Thymus (tissue), 11 donors: Measurements from ENCODE around the gene MAEA. TPM values are rescaled to one million over a fixed set of nuclear protein-coding genes. Genes with fewer than 3 reads are reported as not detected.

Experiments used
- DNase-seq, 9 donors: peaks; one replicate each; pipeline ENCODE4 v3.0.0-alpha.2; 2013; ENCODE audit warnings: low spot score in 9 of 9, low read depth in 6 of 9, missing footprints in 1 of 9
- H3K27ac ChIP-seq, 2 donors: one replicate each; pipeline ENCODE4 v1.5.1; 2013; ENCODE audit warnings: control low read depth in 1 of 2, low read depth in 1 of 2, low read length in 1 of 2, mild to moderate bottlenecking in 1 of 2, moderate library complexity in 1 of 2
- H3K27me3 ChIP-seq, 2 donors: one replicate each; pipeline ENCODE4 v1.5.1; 2013; ENCODE audit warnings: low read length in 1 of 2; ENCODE audit not compliant: control insufficient read depth in 2 of 2, insufficient read depth in 1 of 2
- H3K36me3 ChIP-seq, 2 donors: one replicate each; pipeline ENCODE4 v1.5.1; 2013; ENCODE audit warnings: low read length in 1 of 2, mild to moderate bottlenecking in 1 of 2, moderate library complexity in 1 of 2; ENCODE audit not compliant: control insufficient read depth in 2 of 2, insufficient read depth in 2 of 2
- H3K4me1 ChIP-seq, 2 donors: one replicate each; pipeline ENCODE4 v1.5.1; 2013; ENCODE audit warnings: low read length in 2 of 2; ENCODE audit not compliant: control insufficient read depth in 2 of 2, insufficient read depth in 2 of 2
- H3K4me3 ChIP-seq, 2 donors: one replicate each; pipeline ENCODE4 v1.5.1; 2013; ENCODE audit warnings: low read length in 2 of 2, control low read depth in 1 of 2, mild to moderate bottlenecking in 1 of 2
- H3K9me3 ChIP-seq, 2 donors: one replicate each; pipeline ENCODE4 v1.5.1; 2013; ENCODE audit warnings: low read length in 1 of 2, mild to moderate bottlenecking in 1 of 2; ENCODE audit not compliant: control insufficient read depth in 2 of 2, insufficient read depth in 1 of 2
- WGBS: extraction: QIAGEN DNeasy Blood & Tissue Kit; methylation state at CpG from one replicate; pipeline ENCODE4 v1.1.7; 2013; 5-methylcytosine and 5-hydroxymethylcytosine counted together
- polyA plus RNA-seq: library from polyadenylated mRNA; stranded (reverse); fragments of 200-250 nt; gene quantifications from one replicate; pipeline ENCODE4 v1.2.3, GENCODE V29; 2013
- total RNA-seq: library from RNA; stranded (reverse); fragments of 120-200 nt; gene quantifications from one replicate; pipeline ENCODE4 v1.2.4, GENCODE V29; 2013
- donor health status: healthy.

MAEA gene
- total and polyA plus RNA-seq, 2 donors = 45.4 to 113 TPM

DNA sequence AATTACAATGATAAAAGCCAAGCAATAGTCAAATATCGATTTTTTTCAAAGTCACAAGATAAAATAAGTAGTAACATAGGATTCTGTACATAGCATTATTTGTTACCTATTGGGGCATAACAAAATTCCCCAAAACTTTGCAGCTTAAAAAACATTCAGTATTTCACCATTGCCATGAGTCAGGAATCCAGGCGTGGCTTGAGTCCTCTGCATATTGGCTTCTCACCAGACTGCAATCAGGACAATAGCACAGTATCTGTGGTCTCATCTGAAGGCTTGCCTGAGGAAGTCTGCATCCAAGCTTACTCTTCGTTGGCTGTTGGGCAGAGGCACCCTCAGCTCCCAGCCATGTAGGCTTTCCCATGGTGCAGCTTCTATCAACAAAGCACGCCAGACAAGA lies 34.5 kb upstream of the MAEA start:
- Histone ChIP-seq H3K4me3 (no peak overlapping the region), H3K27ac (no peak overlapping the region), H3K27me3 (no peaks in the 10 kb centered on the region), H3K9me3 (peaks cover 1 to 40% of the 10 kb centered on the region in 2 donors), H3K4me1 (peaks cover 5 to 6% of the 10 kb centered on the region in 2 donors), H3K36me3 (peaks cover 0 to 4% of the 10 kb centered on the region in 2 donors)
- 96% methylated on average over 4 of the region's 4 CpGs for WGBS
- no peak for DNase-seq

GRCh38 chr4:1255699-1256098 lies 34.0 kb upstream of the MAEA start:
- WGBS = 97% methylated on average over 2 of the region's 2 CpGs
- DNase-seq = no peak

GRCh38 chr4:1258457-1258856 lies 31.2 kb upstream of the MAEA start:
- H3K9me3 ChIP-seq = peaks cover 0 to 15% of the 10 kb centered on the region in 2 donors
- H3K27ac ChIP-seq = no peak overlapping the region
- no peak for DNase-seq
- no peaks in the 10 kb centered on the region for H3K4me1 ChIP-seq
- H3K4me3 ChIP-seq = no peak overlapping the region
- no peaks in the 10 kb centered on the region for H3K36me3 ChIP-seq
- H3K27me3 ChIP-seq = no peaks in the 10 kb centered on the region
- 90% methylated on average over 2 of the region's 2 CpGs for WGBS

More at GRCh38 chr4:1255699-1256098, 34.0 kb upstream of the MAEA start:
- peaks cover 1 to 36% of the 10 kb centered on the region in 2 donors for H3K9me3 ChIP-seq
- no peaks in the 10 kb centered on the region for H3K27me3 ChIP-seq
- peaks cover 0 to 4% of the 10 kb centered on the region in 2 donors for H3K36me3 ChIP-seq
- peaks cover 0 to under 1% of the 10 kb centered on the region in 2 donors for H3K4me1 ChIP-seq
- no peak overlapping the region for H3K4me3 ChIP-seq
- H3K27ac ChIP-seq = no peak overlapping the region

GRCh38 chr4:1259966-1260365 lies 29.7 kb upstream of the MAEA start:
- peaks cover 0 to 8% of the 10 kb centered on the region in 2 donors for H3K9me3 ChIP-seq
- no peak overlapping the region for H3K4me3 ChIP-seq
- no peaks in the 10 kb centered on the region for H3K4me1 ChIP-seq
- WGBS = 95% methylated on average over 4 of the region's 4 CpGs
- H3K27ac ChIP-seq = no peak overlapping the region
- no peaks in the 10 kb centered on the region for H3K27me3 ChIP-seq
- DNase-seq = no peak
- H3K36me3 ChIP-seq = no peaks in the 10 kb centered on the region

DNA sequence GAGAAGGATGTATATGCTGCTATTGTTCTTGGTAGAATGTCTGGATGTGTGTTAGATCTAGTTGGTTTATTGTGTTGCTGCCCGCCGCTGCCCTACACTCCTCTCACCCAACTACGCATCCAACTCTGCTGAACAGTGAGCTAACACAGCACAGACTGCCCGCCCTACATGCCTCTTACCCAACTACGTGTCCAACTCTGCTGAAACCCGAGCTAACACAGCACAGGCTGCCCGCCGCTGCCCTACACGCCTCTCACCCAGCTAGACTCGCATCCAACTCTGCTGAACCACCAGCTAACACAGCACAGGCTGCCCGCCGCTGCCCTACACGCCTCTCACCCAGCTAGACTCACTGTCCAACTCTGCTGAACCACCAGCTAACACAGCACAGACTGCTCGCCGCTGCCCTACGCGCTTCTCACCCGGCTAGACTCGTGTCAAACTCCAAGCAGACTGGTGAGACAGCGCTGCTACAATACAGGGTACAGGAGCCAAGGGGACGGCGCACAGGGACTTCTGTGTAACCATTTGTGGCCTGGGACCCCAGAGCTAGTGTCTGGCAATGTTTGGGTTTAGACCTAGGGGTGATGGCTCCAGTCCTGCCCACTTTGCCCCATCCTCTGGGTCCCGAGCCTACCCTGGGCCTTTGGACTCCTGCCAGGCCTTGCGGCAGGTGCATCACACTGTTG lies 29.1 kb upstream of the MAEA start:
- H3K4me3 ChIP-seq = no peak overlapping the region
- no peak overlapping the region for H3K27ac ChIP-seq
- no peaks in the 10 kb centered on the region for H3K4me1 ChIP-seq
- no peak for DNase-seq
- H3K27me3 ChIP-seq = no peaks in the 10 kb centered on the region
- H3K36me3 ChIP-seq = no peaks in the 10 kb centered on the region
- peaks cover 0 to 8% of the 10 kb centered on the region in 2 donors for H3K9me3 ChIP-seq
- WGBS = 96% methylated on average over 24 of the region's 24 CpGs

DNA sequence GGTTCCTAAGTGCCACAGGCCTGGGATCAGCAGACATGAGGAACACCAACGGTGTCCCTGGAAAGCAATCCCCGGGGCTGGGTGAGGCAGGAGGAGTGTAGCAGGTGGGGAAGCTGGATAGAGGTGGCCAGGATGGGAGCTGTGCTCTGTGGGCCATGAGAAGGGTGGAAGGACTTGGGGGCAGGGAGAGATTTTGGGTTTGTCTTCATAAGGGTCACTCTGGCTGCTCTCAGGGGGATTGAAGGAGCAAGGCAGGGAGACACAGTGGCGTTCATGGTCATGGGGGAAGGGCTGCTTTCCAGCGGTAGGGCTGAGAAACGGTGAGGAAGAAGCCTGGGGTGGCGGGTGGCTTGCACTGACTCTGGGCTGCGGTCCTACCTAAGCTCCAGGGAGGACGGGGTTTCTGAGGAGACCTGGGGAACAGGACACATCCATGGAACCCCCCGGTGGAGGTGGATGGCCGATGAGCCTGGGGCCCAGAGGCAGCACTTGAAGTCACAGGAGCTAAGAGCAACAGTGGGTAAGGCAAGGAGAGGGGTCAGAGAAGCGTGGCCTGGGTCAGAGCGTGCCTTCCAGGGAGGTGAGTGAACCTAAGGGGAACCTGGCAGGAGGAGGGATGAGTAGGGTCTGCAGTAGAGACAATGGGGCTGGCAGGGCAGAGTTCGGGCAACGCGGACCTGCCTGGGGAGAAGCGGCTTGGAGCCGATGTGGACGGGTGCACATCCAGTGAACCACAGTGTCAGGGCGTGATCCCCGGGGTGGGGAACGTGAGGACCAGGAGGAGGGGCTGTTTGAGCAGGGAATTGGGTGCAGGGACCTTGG lies 28.4 kb upstream of the MAEA start:
- 97% methylated on average over 21 of the region's 21 CpGs for WGBS
- Histone ChIP-seq H3K27ac (no peak overlapping the region), H3K9me3 (peaks cover 0 to 8% of the 10 kb centered on the region in 2 donors), H3K4me1 (no peaks in the 10 kb centered on the region), H3K27me3 (no peaks in the 10 kb centered on the region), H3K4me3 (no peak overlapping the region), H3K36me3 (no peaks in the 10 kb centered on the region)
- DNase-seq = no peak

GRCh38 chr4:1264942-1265341 lies 24.7 kb upstream of the MAEA start:
- Histone ChIP-seq H3K27ac (no peak overlapping the region), H3K4me1 (no peaks in the 10 kb centered on the region), H3K27me3 (no peaks in the 10 kb centered on the region), H3K9me3 (peaks cover 0 to 14% of the 10 kb centered on the region in 2 donors), H3K4me3 (no peak overlapping the region), H3K36me3 (no peaks in the 10 kb centered on the region)
- WGBS = 98% methylated on average over 3 of the region's 3 CpGs
- DNase-seq = no peak

DNA sequence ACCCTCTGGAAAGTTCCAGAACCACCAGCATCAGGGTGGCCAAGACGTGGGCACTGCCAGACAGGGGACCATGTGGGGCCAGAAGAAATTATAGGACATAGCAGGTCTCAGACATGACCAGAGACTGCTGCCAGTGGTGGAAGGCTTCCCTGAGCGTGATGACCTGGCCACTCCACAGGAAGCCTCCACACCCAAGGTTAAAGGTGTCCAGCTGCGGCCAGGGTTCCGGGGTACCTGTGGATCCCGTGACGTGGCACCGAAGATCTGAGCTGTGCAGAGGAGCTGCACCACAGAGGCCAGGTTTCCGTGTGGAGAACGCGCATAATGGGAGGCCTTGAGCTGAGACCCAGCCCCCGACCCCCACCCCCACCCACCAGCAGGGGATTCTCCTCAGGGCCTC lies 24.3 kb upstream of the MAEA start:
- Histone ChIP-seq H3K4me1 (no peaks in the 10 kb centered on the region), H3K27ac (no peak overlapping the region), H3K9me3 (peaks cover 0 to 14% of the 10 kb centered on the region in 2 donors), H3K27me3 (no peaks in the 10 kb centered on the region), H3K36me3 (no peaks in the 10 kb centered on the region), H3K4me3 (no peak overlapping the region)
- DNase-seq = no peak
- 97% methylated on average over 11 of the region's 11 CpGs for WGBS
